Activated naive CD4-positive, alpha-beta T cell treated with anti-CD3 and anti-CD28 coated beads, Interleukin-2, amount 50 U/mL, for 72 hours (primary cell): Measurements from ENCODE around the gene SLC9A1. TPM values are rescaled to one million over a fixed set of nuclear protein-coding genes. Genes with fewer than 3 reads are reported as not detected.

Source experiments
- ATAC-seq, 2 donors: fragments of 150-1000 bp; cut with Tn5 transposase; 2 replicates each; pipeline ENCODE4 v1.10.0; 2021; ENCODE audit warnings: mild to moderate bottlenecking in 2 of 2, moderate library complexity in 2 of 2
- DNase-seq, 2 donors: peaks; one replicate each; pipeline ENCODE4 v3.0.0; 2021 to 2022; ENCODE audit warnings: low spot score in 2 of 2
- H3K27ac Mint-ChIP-seq, 2 donors: one replicate each; pipeline ENCODE4 v1.8.0; 2022; ENCODE audit warnings: mild to moderate bottlenecking in 2 of 2, mixed read lengths in 2 of 2
- H3K36me3 Mint-ChIP-seq, 2 donors: one replicate each; pipeline ENCODE4 v1.8.0; 2022; ENCODE audit warnings: mixed read lengths in 2 of 2
- H3K9me3 Mint-ChIP-seq, 2 donors: one replicate each; pipeline ENCODE4 v1.8.0; 2022; ENCODE audit warnings: mixed read lengths in 2 of 2
- total RNA-seq, 2 donors: library from RNA; stranded (reverse); gene quantifications; one replicate each; pipeline ENCODE4 v1.2.3, GENCODE V29; 2022

The SLC9A1 gene
- total RNA-seq, 2 donors from 2014 or later = 16.2 to 18.8 TPM

DNA sequence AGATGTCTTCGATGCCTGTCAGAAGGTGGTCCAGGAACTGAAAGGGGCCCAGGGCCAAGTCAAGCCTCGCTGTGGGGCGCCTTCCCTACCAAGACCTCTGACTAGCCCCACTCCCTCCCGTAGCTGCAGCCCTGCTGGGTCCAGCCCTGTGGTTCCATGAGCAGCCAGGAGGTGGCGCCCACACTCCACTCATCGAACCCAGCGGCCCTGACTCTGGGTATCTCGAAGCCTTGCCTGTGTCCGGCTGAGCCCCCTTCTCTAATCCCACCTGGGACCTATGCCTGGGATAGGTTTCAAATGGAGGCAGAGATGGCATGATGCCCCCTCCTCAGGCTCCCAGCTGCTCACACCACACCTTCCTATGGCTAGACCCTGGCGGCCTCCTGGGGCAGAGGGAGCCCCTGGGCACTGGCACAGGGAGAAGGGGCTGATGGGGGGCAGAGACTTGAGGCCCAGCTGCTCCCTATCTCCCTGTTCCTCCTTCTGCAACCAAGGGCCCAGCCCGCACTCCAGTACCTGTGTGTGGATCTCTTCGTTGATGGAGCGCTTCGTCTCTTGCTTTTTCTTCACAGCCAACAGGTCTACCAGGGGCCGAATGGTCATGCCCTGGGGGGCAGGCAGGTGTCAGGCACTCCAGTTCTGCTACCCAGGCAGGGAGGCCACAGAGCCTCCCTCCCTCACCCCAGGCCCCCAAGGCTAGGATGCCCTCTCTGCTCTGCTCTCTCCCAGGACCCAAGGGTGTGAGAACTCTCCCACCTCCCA is 52.0 kb downstream of the SLC9A1 start:
- H3K9me3 Mint-ChIP-seq = no peaks in the 10 kb centered on the region
- DNase-seq (peak; percentile 75 to 91), ATAC-seq (peak; percentile 52 to 76)
- no peak overlapping the region for H3K27ac Mint-ChIP-seq
- H3K36me3 Mint-ChIP-seq = no peaks in the 10 kb centered on the region

DNA sequence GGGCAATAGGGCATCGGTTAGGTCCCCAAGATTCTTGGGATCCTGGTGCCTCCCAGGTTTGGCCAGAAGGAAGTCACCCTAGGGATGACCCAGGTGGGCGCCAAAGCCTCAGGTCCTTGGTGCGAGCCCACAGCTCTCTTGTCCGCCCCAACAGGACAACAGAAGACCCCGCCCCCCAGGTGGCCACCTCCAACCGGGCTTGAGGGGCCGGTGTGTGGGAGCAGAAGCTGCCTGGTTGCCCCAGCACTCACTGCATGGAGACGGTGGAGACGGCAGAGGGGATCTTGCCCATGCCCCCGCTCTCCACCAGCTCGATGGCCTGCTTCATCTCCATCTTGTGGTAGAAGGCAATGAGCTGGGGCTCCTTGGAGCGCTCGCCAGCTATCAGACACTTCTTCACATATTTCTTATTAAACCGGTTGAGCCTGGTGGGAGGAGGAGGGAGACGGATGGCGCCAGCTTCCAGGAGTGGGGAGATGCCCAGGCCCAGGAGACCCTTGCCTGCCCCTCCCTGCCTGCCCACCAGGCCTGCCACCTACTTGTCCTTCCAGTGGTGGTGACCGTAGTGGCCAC is 52.7 kb downstream of the SLC9A1 start:
- DNase-seq (no peak), ATAC-seq (peak in 1 of 2 donors; percentile 3)
- Mint-ChIP-seq H3K36me3 (no peaks in the 10 kb centered on the region), H3K27ac (peak overlapping the region in 1 of 2 donors; percentile 60), H3K9me3 (no peaks in the 10 kb centered on the region)

DNA sequence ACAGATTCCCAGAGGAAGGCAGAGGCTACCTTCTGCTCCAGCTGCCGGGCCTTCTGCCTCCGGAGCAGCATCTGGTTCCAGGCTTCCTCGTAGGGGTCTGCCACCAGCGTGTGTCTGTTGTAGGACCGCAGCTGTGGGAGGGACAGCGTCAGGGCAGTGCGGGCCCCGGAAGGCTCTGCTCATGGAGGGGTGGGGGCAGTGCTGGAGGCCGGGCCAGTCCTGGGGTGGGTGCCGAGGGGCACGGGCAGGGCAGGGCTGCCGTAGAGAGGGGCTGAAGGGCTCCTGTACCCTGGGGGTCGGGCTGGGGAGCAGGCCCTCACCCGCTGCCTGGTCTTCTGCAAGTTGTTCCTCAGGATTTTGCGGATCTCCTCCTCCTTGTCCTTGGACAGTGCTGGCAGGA is 53.2 kb downstream of the SLC9A1 start:
- H3K27ac Mint-ChIP-seq = peak overlapping the region in 1 of 2 donors; percentile 60
- H3K36me3 Mint-ChIP-seq = no peaks in the 10 kb centered on the region
- no peaks in the 10 kb centered on the region for H3K9me3 Mint-ChIP-seq
- DNase-seq = no peak
- no peak for ATAC-seq

DNA sequence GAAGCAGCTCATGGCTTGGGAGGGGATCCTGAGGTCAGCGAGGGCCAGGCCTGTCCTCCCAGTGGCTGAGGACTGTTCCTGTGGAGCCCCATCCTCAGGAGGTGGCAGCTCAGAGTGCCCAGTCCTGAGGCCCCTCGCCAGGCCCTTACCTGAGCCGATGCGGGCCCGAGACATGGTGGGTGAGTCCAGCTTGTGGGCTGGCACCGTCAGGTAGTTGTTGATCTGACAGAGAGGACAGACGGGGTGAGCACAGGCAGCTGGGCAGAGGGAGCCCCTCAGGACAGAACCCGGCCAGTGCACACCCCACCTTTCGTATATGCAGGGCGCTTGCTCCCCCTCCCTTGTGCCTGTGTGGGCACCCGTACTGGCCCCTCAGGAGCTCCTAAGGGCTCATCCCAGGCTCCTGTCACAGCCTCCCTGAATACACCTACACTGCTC is 53.9 kb downstream of the SLC9A1 start:
- Mint-ChIP-seq H3K27ac (no peak overlapping the region), H3K9me3 (no peaks in the 10 kb centered on the region), H3K36me3 (no peaks in the 10 kb centered on the region)
- DNase-seq = no peak
- ATAC-seq = no peak

DNA sequence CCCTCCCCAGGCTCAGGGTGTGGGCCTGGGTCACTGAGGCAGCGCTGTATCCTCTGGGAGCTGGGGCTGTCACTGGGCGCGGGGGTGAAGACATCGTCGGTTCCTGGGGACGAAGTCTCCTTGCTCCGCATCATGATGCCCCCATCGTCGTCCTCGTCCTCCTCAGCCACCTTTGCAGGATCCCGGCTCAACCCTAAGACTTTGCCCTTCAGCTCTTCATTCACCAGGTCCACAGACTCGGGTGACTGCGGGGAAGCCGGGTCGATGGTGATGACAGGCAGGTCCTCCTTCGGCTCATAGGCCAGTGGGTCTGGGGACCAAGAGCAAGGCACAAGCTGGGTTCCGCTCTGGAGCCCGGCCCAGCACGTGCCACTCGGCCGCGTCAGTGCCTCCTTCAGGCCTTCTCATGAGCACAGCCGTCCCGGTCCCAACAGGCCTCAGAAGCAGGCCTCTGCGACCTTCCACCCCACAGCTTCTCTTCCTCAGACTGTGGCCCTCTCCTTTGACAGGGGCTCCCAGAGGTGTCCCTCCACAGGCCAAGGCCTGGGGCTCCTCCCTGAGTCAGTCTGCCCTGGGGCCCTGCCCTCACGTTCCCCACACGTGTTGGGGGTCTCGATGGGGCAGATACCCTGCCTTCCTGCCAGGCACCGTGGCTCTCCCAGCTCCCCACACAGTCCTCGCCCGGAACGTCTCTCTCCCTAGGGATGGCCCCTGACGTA is 54.4 kb downstream of the SLC9A1 start:
- ATAC-seq = no peak
- Mint-ChIP-seq H3K9me3 (no peaks in the 10 kb centered on the region), H3K27ac (peak overlapping the region in 1 of 2 donors; percentile 44), H3K36me3 (no peaks in the 10 kb centered on the region)
- DNase-seq = no peak

DNA sequence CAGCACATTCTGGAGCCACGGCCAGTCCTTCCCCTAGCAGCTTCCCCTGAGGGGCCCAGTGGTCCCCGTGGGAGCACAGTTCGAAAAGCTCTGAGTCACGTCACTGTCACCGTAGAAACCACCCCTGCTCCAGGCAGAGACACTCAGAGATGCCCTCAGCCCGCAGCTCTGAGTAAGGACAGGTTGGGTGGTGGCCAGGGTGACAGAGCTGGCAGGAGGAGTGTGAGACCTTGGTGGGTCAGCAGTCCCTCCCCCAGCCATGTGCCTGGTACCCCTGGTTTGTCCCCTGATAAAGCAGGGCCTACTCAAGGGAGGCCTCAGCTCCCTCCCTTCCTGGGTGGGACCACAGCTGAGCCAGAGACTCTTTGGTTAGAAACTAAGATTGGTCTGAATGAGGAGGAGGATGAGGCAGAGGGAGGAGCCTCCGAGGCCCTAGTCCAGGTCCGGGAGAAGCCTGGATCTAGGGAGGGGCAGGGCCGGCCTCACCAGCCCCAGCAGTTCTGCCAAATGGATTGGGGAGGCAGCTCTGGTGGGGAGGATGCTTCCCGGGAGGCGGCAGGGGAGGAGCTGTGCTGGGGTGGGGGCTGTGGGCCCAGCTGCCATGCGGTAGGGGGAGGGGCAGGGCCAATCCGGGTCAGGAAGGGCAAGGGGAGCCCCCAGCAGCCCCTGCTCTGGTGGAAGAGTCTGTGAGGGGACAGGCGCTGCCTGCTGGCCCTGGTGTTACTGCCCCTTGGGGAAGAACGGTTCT is 55.2 kb downstream of the SLC9A1 start:
- ATAC-seq (peak; percentile 44 to 57), DNase-seq (no peak)
- Mint-ChIP-seq H3K36me3 (no peaks in the 10 kb centered on the region), H3K27ac (peak overlapping the region in 1 of 2 donors; percentile 95), H3K9me3 (no peaks in the 10 kb centered on the region)

DNA sequence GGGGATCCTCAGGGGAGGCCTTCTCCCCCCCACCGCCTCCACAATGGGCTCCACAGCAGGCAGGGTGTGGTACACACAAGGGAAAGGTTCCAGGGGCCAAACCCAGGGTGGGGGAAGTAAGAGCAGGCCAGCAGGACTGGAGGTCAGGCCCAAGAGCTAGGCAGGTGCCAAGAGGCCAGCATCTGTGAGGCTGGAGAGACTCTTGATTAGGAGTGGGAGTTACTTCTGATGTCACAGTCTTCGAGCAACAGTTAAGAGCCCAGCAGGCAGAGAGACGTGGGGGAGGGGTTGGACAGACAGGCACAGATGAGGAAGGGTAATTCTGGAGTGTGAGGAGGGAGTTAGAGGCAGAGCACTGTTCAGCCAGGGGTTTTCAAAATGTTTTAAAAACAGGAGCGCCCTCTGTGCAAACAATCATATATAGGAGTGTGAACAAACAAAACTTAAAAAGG is 55.8 kb downstream of the SLC9A1 start:
- Mint-ChIP-seq H3K27ac (peak overlapping the region in 1 of 2 donors; percentile 95), H3K36me3 (no peaks in the 10 kb centered on the region), H3K9me3 (no peaks in the 10 kb centered on the region)
- ATAC-seq (no peak), DNase-seq (no peak)

DNA sequence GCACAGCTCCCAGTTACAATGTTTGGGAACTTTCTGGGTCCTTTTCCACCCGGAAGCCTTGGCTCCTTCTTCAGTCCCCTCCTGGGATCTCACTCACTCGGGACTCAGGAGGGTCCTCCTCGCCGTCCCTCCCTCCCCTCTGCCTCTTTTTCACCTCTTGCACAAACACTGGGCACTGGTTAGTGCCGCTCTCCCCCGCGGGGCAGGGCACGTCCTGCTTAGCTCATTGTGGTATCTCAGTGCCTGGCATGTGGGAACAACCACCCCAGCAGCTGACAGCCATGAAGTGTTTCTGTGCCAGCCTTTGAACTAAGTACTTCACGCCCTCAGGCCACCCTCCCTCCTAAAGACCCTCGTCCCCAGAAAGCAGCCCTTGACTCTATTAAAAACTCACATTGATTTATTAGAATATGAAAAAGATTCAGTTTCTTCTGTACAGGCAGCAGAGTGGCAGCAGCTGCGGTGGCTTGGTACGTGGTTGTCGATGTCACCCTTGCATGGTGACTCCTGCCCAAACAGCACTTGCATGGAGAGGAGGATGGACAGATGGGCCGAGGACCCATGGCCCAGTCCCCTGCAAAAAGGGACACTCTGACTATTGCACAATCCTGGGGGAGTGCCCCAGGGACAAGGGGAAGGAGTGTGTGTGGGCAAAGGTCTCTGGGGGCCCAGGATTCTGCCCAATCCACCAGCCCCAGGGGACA is 56.3 kb downstream of the SLC9A1 start:
- ATAC-seq (no peak), DNase-seq (no peak)
- H3K36me3 Mint-ChIP-seq = no peaks in the 10 kb centered on the region
- H3K9me3 Mint-ChIP-seq = no peaks in the 10 kb centered on the region
- H3K27ac Mint-ChIP-seq = peak overlapping the region in 1 of 2 donors; percentile 77

DNA sequence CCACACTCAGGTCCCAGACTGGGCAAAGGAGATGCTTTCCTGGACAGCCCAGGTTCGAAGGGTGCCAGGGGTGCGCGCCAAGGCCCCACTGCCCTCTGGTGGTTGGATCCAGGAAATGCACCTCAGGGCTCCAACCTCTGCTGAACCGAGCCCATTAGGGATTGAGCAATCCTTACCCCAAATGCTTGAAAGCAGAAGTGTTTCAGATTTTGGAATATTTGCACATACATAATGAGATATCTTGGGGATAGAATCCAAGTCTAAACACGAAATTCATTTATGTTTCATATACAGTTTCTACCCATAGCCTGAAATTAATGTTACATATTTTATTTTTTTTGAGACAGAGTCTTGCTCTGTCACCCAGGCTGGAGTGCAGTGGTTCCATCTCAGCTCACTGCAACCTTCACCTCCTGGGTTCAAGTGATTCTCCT is 57.4 kb downstream of the SLC9A1 start:
- Mint-ChIP-seq H3K27ac (no peak overlapping the region), H3K36me3 (no peaks in the 10 kb centered on the region), H3K9me3 (no peaks in the 10 kb centered on the region)
- peak; percentile 77 to 84 for DNase-seq
- ATAC-seq = peak; percentile 85 to 93

DNA sequence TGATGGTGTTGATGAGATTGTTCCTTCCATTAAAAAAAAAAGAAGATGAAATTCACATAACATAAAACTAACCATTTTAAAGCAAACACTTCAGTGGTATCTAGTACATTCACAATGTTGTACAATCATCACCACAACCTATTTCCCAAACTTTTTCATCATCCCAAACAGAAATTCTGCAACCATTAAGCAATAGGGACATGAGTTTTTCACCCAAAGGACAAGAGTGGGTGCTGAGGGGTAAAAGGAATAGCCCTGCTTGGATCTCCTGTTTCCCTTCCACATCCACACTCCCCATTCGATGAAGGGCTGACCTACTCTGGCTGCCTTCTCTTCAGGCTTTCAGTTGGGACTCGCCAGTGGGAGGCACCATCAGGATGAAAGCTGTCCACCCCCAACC is 59.3 kb downstream of the SLC9A1 start:
- H3K36me3 Mint-ChIP-seq = no peaks in the 10 kb centered on the region
- no peak for ATAC-seq
- DNase-seq = no peak
- no peaks in the 10 kb centered on the region for H3K9me3 Mint-ChIP-seq
- H3K27ac Mint-ChIP-seq = no peak overlapping the region

DNA sequence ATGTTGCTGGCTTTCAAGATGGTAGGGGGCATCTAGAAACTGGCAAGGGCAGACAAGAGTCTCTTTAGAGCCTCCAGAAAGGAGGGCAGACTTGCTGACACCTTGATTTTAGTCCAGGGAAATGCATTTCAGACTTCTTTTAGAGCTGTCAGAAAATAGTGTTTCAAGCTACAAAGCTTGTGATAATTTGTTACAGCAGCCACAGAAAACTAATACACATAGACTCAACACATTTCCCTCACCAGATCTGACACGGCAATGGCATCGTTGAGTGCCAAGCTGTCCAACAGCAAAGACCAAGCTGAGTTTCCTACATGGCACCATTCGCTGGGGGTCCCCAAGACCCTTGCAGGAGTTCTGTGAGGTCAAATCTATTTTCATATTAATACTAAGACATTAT is 62.0 kb downstream of the SLC9A1 start:
- DNase-seq (no peak), ATAC-seq (no peak)

DNA sequence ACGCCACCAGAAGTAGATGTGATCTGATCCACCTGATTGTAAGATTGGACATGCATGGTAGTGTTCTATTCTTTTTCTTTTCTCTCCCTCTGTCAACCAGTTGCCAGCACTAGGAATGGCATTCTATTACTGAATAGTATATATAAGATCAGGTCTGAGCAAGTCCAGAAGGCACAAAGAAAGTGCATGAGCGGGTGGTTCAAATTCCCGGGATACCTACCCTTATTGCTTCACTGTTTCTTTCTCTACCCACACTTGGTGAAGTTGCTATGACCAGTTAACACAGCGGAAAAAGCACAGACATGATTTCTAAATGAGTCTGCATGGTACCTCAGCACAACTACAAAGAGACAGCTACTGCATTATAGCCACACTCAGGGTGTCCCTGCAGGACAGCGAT is 64.0 kb downstream of the SLC9A1 start:
- Mint-ChIP-seq H3K9me3 (peaks cover 0 to 5% of the 10 kb centered on the region in 2 donors), H3K27ac (no peak overlapping the region), H3K36me3 (no peaks in the 10 kb centered on the region)
- no peak for DNase-seq
- no peak for ATAC-seq

More for the DNA sequence above, 62.0 kb downstream of the SLC9A1 start:
- Mint-ChIP-seq H3K27ac (no peak overlapping the region), H3K36me3 (no peaks in the 10 kb centered on the region), H3K9me3 (no peaks in the 10 kb centered on the region)

DNA sequence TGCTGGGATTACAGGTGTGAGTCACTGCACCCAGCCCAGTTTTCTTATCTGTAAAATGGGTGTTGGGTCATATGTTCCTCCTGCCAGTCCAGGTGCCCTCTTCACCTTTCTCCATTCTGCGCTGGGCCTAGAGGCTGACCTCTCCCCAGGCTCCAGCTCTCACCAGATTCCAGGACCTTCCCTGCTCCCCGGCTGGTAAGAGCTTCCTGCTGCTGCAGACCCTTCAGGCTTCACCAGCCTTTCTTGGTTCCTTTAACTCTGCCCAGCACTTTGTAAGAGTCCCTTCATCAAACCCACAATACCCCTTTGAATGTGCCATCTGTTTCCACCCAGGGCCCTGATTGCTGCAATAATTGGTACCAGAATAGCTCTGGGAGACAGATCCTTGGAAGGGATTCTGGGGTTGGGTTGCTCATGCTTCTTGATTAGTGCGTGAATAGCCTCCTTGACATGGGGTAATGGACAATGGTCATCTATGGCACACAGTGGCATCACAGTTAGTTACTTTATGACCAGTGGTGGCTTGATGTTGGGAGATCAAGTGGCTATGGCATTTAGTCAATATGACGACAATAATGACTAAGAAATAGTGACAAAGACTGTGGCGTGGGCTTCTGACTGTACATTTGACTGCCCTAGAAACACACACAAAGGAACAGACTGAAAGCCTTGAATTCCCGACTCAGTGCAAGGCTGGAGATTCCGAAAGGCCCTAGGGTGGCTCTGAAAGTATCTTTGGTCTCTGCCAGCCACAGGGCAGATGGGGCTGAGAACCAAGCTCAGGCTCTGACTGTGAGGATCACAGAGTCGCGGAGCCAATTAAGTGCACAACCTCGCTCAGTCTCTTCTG is 67.3 kb downstream of the SLC9A1 start:
- Mint-ChIP-seq H3K36me3 (no peaks in the 10 kb centered on the region), H3K9me3 (peaks cover 0 to 5% of the 10 kb centered on the region in 2 donors), H3K27ac (no peak overlapping the region)
- no peak for DNase-seq
- peak in 1 of 2 donors; percentile 31 for ATAC-seq

DNA sequence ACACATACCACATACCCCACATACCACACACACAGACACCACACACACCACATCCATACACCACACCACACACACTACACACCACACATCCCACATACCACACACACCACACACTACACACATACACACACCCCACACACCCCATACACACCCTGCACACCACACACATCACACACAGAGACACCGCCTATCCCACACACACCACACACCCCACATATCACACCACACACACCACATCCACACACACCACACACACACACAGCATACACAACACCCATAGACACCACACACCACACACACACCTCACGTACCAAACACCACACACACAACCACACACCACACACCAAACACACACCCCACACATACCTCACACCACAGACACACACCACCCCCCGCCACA is 68.3 kb downstream of the SLC9A1 start:
- peak in 1 of 2 donors; percentile 31 for ATAC-seq

DNA sequence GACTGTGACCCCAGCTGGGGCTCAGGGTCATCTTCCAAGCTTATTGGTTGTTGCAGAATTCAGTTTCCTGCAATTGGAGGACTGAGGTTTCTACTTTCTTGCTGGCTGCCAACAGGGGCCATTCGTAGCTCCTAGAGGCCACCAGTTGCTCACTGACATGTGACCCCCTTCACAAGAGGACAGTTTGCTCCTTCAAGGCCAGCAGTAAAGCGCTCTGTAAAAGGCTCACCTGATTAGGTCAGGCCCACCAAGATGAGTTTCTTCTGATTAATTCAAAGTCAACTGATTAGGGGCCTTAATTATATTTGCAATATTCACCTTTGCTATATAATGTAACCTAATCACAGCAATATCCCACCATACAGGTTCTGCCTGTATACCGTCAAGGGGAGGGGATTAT is 68.9 kb downstream of the SLC9A1 start:
- Mint-ChIP-seq H3K36me3 (no peaks in the 10 kb centered on the region), H3K9me3 (peaks cover 0 to 5% of the 10 kb centered on the region in 2 donors), H3K27ac (no peak overlapping the region)
- no peak for ATAC-seq
- no peak for DNase-seq

More for the DNA sequence above, 68.3 kb downstream of the SLC9A1 start:
- H3K36me3 Mint-ChIP-seq = no peaks in the 10 kb centered on the region
- no peak overlapping the region for H3K27ac Mint-ChIP-seq
- DNase-seq = no peak
- H3K9me3 Mint-ChIP-seq = peaks cover 0 to 5% of the 10 kb centered on the region in 2 donors
